Heart left ventricle (tissue), 16 donors: ENCODE data around the gene ZNF135. TPM values are rescaled to one million over a fixed set of nuclear protein-coding genes. Genes with fewer than 3 reads are reported as not detected.

Source experiments
- ATAC-seq, 4 donors: fragments of 200-7000 bp; cut with Tn5 transposase; one replicate each; pipeline ENCODE4 v1.9.1; 2020 to 2022; ENCODE audit warnings: moderate library complexity in 4 of 4, mild to moderate bottlenecking in 3 of 4, moderate number of reproducible peaks in 1 of 4
- DNase-seq, 5 donors: peaks; one replicate each; pipeline ENCODE4 v3.0.0-alpha.2; 2020
- H3K27ac ChIP-seq, 12 donors: fragments of 200-600 bp; sonication (generic) in 4 of 12; one replicate each; pipeline versions ENCODE4 v1.5.0 to v1.8.0; 2016 to 2022; ENCODE audit warnings: mild to moderate bottlenecking in 2 of 12
- H3K27me3 ChIP-seq, 9 donors: fragments of 200-600 bp; sonication (generic) in 2 of 9; one replicate each; pipeline versions ENCODE4 v1.5.1 to v1.8.0; 2016 to 2022; ENCODE audit warnings: mild to moderate bottlenecking in 3 of 9
- H3K36me3 ChIP-seq, 9 donors: fragments of 200-600 bp; sonication (generic) in 2 of 9; one replicate each; pipeline versions ENCODE4 v1.5.0 to v1.8.0; 2018 to 2022; ENCODE audit warnings: mild to moderate bottlenecking in 2 of 9
- H3K4me1 ChIP-seq, 12 donors: fragments of 200-600 bp; sonication (generic) in 4 of 12; one replicate each; pipeline versions ENCODE4 v1.5.0 to v1.8.0; 2016 to 2022; ENCODE audit warnings: mild to moderate bottlenecking in 3 of 12
- H3K4me3 ChIP-seq, 12 donors: fragments of 200-600 bp; sonication (generic) in 4 of 12; one replicate each; pipeline versions ENCODE4 v1.5.0 to v1.8.0; 2017 to 2022; ENCODE audit warnings: mild to moderate bottlenecking in 9 of 12, moderate library complexity in 4 of 12
- H3K9me3 ChIP-seq, 12 donors: fragments of 200-600 bp; sonication (generic) in 4 of 12; one replicate each; pipeline versions ENCODE4 v1.5.0 to v1.8.0; 2016 to 2022; ENCODE audit warnings: mild to moderate bottlenecking in 1 of 12
- CTCF ChIP-seq, 12 donors: fragments of 200-600 bp; sonication (generic) in 4 of 12; IDR thresholded peaks; one replicate each; pipeline versions ENCODE4 v1.5.0 to v1.8.0; 2018 to 2022; ENCODE audit warnings: antibody characterized with exemption in 12 of 12, mild to moderate bottlenecking in 5 of 12
- POLR2A ChIP-seq, 2 donors: fragments of 450-650 bp; IDR thresholded peaks; one replicate each; pipeline ENCODE4 v1.6.1; 2017; ENCODE audit warnings: antibody characterized with exemption in 2 of 2, mild to moderate bottlenecking in 2 of 2, moderate library complexity in 2 of 2
- WGBS, 4 donors: extraction: QIAGEN DNeasy Blood & Tissue Kit in 2 of 4; methylation state at CpG; one replicate each; pipeline versions ENCODE4 v1.1.5 to v1.1.7; 2013 to 2018; 5-methylcytosine and 5-hydroxymethylcytosine counted together
- intact Hi-C, 10 donors: fragments of 100-400 bp; cut with DNase I; formaldehyde crosslinking; loops; one replicate each; pipeline versions ENCODE4 v1.11.1 to v1.14.2; 2022
- polyA plus RNA-seq, 2 donors: library from polyadenylated mRNA; stranded (reverse); fragments of 200-250 nt; gene quantifications; one replicate each; pipeline ENCODE4 v1.2.3, GENCODE V29; 2013
- total RNA-seq, 9 donors: library from RNA; depleted of rRNA in 2 of 9; stranded (reverse); fragments of >200 nt in 2 of 9; fragmentation: NEBNext Ultra II Directional in 3 of 9; extraction: Animal tissue kit (Norgen Biotek cat#: 25700) in 3 of 9; gene quantifications; one replicate each; pipeline versions ENCODE4 v1.1.0 to v1.2.4, GENCODE V29; 2016 to 2023
- donor health status: ischemic (EF 13 %, LVEDD 7.1; RV severe dilation, severe dysfunction).
- donor health status: healthy with polysubstance abuse.
- donor health status: DM: no; HTN: yes; CAD: no.
- donor health status: DM: no; HTN: no; CAD: no.
- donor health status: ischemic (EF 25% LVEDD 6.9; RV normal size, moderate dysfunction).
- donor health status: ischemic (EF 25% LVEDD 5.7; RV mildly dilated, moderate dysfunction).
- donor health status: healthy.
- donor health status: DM: yes; HTN: yes; CAD: no.
- donor health status: ischemic (EF 35%, LVEDD 5.7; RV mildly dilated, moderate dysfunction).
- donor health status: nonischemic (EF 11% LVEDD 7.7; RV severe dilation, severe dysfunction).
- donor health status: DM: yes; HTN: yes; CAD: no.
- donor health status: PGD.
- donor health status: ischemic (EF 29% LVEDD 5.4; RV normal size, mild dysfunction).
- donor health status: nonischemic (EF 23%, LVEDD 6.1; RV moderate dilation, normal function).

ZNF135 gene
- total and polyA plus RNA-seq, 11 donors: 2.0 to 4.5 (median 3.4) TPM

GRCh38 chr19:58046856-58047255, 12.2 kb upstream of the ZNF135 start:
- 81 to 94% (median 90%) methylated on average over 6 to 7 of the region's 7 CpGs for WGBS, 4 donors
- intact Hi-C loops: no loop called here
- no peaks in the 10 kb centered on the region for H3K27me3 ChIP-seq
- H3K4me1 ChIP-seq: no peaks in the 10 kb centered on the region
- ATAC-seq (no peak), DNase-seq (no peak)
- no peak overlapping the region for H3K27ac ChIP-seq
- no peak overlapping the region for H3K4me3 ChIP-seq
- peaks cover 0 to 96% (median 55%) of the 10 kb centered on the region in 12 donors for H3K9me3 ChIP-seq
- no peak for TF ChIP-seq POLR2A (IDR thresholded peaks at IDR 0.05)
- no peak for TF ChIP-seq CTCF (IDR thresholded peaks at IDR 0.05)
- H3K36me3 ChIP-seq: no peaks in the 10 kb centered on the region

- DNase-seq: no peak
- no peak for TF ChIP-seq POLR2A (IDR thresholded peaks at IDR 0.05)
- no peak for TF ChIP-seq CTCF (IDR thresholded peaks at IDR 0.05)
- 90 to 95% (median 93%) methylated on average over 10 to 12 of the region's 12 CpGs for WGBS, 4 donors
These were observed 11.4 kb upstream of the ZNF135 start for GRCh38 chr19:58047672-58048071.

GRCh38 chr19:58052256-58052655, 6.8 kb upstream of the ZNF135 start:
- Histone ChIP-seq H3K9me3 (peaks cover 0 to 81% (median 22%) of the 10 kb centered on the region in 12 donors), H3K4me3 (no peak overlapping the region), H3K4me1 (peaks cover 0 to 15% (median 5%) of the 10 kb centered on the region in 12 donors), H3K27me3 (no peaks in the 10 kb centered on the region), H3K27ac (no peak overlapping the region), H3K36me3 (no peaks in the 10 kb centered on the region)
- intact Hi-C loops: no loop called here
- DNase-seq (no peak), ATAC-seq (no peak)
- no peak for TF ChIP-seq CTCF (IDR thresholded peaks at IDR 0.05)
- no peak for TF ChIP-seq POLR2A (IDR thresholded peaks at IDR 0.05)
- 96 to 98% (median 97%) methylated on average over 15 to 16 of the region's 16 CpGs for WGBS, 4 donors

More at GRCh38 chr19:58047672-58048071, 11.4 kb upstream of the ZNF135 start:
- H3K4me3 ChIP-seq: no peak overlapping the region
- no peaks in the 10 kb centered on the region for H3K36me3 ChIP-seq
- peaks cover 0 to 95% (median 53%) of the 10 kb centered on the region in 12 donors for H3K9me3 ChIP-seq
- ATAC-seq: no peak
- no peaks in the 10 kb centered on the region for H3K27me3 ChIP-seq
- intact Hi-C loops: no loop called here
- no peak overlapping the region for H3K27ac ChIP-seq
- H3K4me1 ChIP-seq: no peaks in the 10 kb centered on the region

- Histone ChIP-seq H3K36me3 (no peaks in the 10 kb centered on the region), H3K4me1 (peaks cover 0 to 18% (median 6%) of the 10 kb centered on the region in 12 donors), H3K4me3 (no peak overlapping the region), H3K9me3 (peaks cover 0 to 74% (median 14%) of the 10 kb centered on the region in 12 donors), H3K27me3 (no peaks in the 10 kb centered on the region), H3K27ac (no peak overlapping the region)
- intact Hi-C loops: loop anchor here in 1 of 10 donors (2.0 kb wide), 1 partner anchor 45 kb away; the partner anchor contains the start of gene ZSCAN18
- TF ChIP-seq POLR2A (IDR thresholded peaks at IDR 0.05): no peak
- no peak for TF ChIP-seq CTCF (IDR thresholded peaks at IDR 0.05)
- DNase-seq: no peak
- ATAC-seq: no peak
- 93 to 100% (median 94%) methylated on average over 7 to 30 of the region's 30 CpGs for WGBS, 4 donors
These were observed 5.5 kb upstream of the ZNF135 start for GRCh38 chr19:58053480-58054156.
